Measurements from ENCODE around the gene MAOA.

DNA sequence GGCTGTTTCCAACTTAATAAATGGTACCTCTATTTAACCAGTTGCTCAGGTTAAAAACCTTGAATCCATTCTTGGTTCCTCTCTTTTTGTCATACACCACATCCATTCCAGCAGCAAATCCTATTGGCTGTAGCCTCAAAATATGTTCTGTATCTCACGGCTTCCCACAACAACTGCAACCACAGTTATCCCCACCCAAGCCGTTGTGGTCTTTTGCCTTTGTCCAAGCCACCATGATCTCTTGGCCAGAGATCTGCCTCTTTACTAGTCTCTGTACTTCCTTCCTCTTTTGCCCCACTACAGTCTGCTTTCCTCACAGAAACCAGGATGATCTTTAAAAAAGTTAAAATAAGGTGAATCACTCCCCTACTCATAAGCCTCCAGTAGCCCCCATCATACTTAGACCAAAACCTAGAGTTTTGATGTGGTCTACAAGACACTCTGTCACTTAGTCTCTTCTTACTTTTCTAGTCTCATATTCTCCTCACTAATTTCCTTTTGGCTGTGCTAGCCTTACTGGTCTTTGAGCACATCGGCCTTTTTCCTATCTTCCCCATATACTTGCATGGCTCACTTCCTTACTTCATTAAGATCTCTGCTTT, 10.3 kb downstream of the MAOA start:
- TF ChIP-seq, protein P1, sequence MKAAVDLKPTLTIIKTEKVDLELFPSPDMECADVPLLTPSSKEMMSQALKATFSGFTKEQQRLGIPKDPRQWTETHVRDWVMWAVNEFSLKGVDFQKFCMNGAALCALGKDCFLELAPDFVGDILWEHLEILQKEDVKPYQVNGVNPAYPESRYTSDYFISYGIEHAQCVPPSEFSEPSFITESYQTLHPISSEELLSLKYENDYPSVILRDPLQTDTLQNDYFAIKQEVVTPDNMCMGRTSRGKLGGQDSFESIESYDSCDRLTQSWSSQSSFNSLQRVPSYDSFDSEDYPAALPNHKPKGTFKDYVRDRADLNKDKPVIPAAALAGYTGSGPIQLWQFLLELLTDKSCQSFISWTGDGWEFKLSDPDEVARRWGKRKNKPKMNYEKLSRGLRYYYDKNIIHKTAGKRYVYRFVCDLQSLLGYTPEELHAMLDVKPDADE (conservative IDR thresholded peaks at IDR 0.05; ENCODE audit: control insufficient read depth, low read depth, low read length) = no peak
- TF ChIP-seq FIP1L1 (IDR thresholded peaks at IDR 0.05; ENCODE audit: low read depth, low read length, poor library complexity, severe bottlenecking) = no peak
